Gastrocnemius medialis (tissue), 4 donors: Measurements from ENCODE around the gene CHTF18. TPM values are rescaled to one million over a fixed set of nuclear protein-coding genes. Genes with fewer than 3 reads are reported as not detected.

ENCODE experiments used
- ATAC-seq, 2 donors: fragments of 150-250 bp; one replicate each; pipeline ENCODE4 v1.9.1; 2016
- DNase-seq, 2 donors: peaks; one replicate each; pipeline ENCODE4 v3.0.0-alpha.2; 2019
- H3K27ac ChIP-seq, 4 donors: fragments of 200-600 bp; sonication (generic); 1 replicate in 1 of 4; 2 replicates in 3 of 4; pipeline ENCODE4 v1.5.1; 2016 to 2018; ENCODE audit warnings: mild to moderate bottlenecking in 2 of 4, moderate library complexity in 1 of 4
- H3K27me3 ChIP-seq, 3 donors: fragments of 200-600 bp; sonication (generic) in 2 of 3; 1 replicate in 1 of 3; 2 replicates in 2 of 3; pipeline versions ENCODE4 v1.5.1 to v1.6.0; 2016 to 2019; ENCODE audit warnings: mild to moderate bottlenecking in 1 of 3, moderate library complexity in 1 of 3
- H3K36me3 ChIP-seq, 2 donors: fragments of 200-600 bp; sonication (generic) in 1 of 2; one replicate each; pipeline ENCODE4 v1.5.1; 2017 to 2018
- H3K4me1 ChIP-seq, 2 donors: fragments of 200-600 bp; sonication (generic) in 1 of 2; one replicate each; pipeline ENCODE4 v1.5.1; 2016 to 2017; ENCODE audit warnings: mild to moderate bottlenecking in 2 of 2
- H3K4me3 ChIP-seq, 4 donors: fragments of 200-600 bp; sonication (generic) in 3 of 4; 1 replicate in 1 of 4; 2 replicates in 3 of 4; pipeline ENCODE4 v1.5.1; 2016 to 2019; ENCODE audit warnings: mild to moderate bottlenecking in 2 of 4
- H3K9me3 ChIP-seq, 3 donors: fragments of 200-600 bp; sonication (generic) in 2 of 3; 1 replicate in 1 of 3; 2 replicates in 2 of 3; pipeline ENCODE4 v1.5.1; 2016 to 2019
- POLR2A ChIP-seq, 2 donors: fragments of 450-650 bp; IDR thresholded peaks; one replicate each; pipeline ENCODE4 v1.6.1; 2017; ENCODE audit warnings: antibody characterized with exemption in 2 of 2, mild to moderate bottlenecking in 2 of 2, moderate library complexity in 2 of 2
- in situ Hi-C, 4 donors: fragments of 200-750 bp; cut with MboI; loops; one replicate each; pipeline versions ENCODE4 v1.15.0 to v1.8.0; 2017; ENCODE audit warnings: low sequenced_read_pairs in 4 of 4
- intact Hi-C: fragments of 100-400 bp; cut with DNase I; formaldehyde crosslinking; loops from one replicate; pipeline ENCODE4 v1.15.1; 2023; ENCODE audit warnings: low total_unique reads
- total RNA-seq, 4 donors: library from RNA; depleted of rRNA; stranded (reverse); fragments of >200 nt; gene quantifications; one replicate each; pipeline versions ENCODE4 v1.1.0 to v1.2.3, GENCODE V29; 2016
- TF ChIP-seq, protein P1 (sequence below), 5 experiments: fragments of 450-650 bp in 3 of 5; fragments of 200-600 bp in 2 of 5; sonication (generic) in 2 of 5; IDR thresholded peaks in 4 of 5; conservative IDR thresholded peaks in 1 of 5; 1 replicate in 4 of 5; 2 replicates in 1 of 5; pipeline ENCODE4 v1.5.1; 2016 to 2019; ENCODE audit warnings: antibody characterized with exemption in 5 of 5, mild to moderate bottlenecking in 3 of 5, moderate library complexity in 3 of 5

CHTF18 gene
- total RNA-seq, 4 donors from 2014 or later: 0.44 to 5.8 (median 3.1) TPM

DNA sequence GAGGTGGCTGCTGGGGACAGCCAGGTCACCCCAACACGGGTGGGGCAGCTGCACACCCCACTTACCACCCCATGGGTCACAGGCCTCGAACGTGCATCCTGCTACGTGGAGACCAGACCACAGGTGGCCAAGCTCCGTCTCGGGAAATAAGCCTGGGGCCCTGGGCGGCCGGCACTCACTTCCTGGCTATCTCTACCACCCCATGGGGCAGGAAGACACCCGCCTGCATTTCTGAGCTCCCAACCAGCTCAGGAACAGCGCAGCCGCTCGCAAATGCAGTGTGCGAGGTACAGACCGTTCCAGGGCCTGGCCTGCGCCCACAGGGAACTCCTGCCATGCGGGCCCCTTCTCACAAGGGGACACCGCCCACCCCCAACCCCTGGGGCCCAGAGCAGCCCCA lies 17.1 kb downstream of the CHTF18 start:
- Histone ChIP-seq H3K36me3 (no peaks in the 10 kb centered on the region), H3K9me3 (no peaks in the 10 kb centered on the region), H3K4me1 (no peaks in the 10 kb centered on the region), H3K27ac (no peak overlapping the region), H3K4me3 (no peak overlapping the region), H3K27me3 (peaks cover 45 to 55% (median 49%) of the 10 kb centered on the region in 3 donors)
- in situ Hi-C loops (loop anchor here in 1 of 4 donors (25.0 kb wide), 1 partner anchor 257 kb away; the partner anchor contains the start of gene SSTR5), intact Hi-C loops (no loop called here)
- no peak for DNase-seq
- ATAC-seq: no peak
- TF ChIP-seq POLR2A (IDR thresholded peaks at IDR 0.05): no peak

DNA sequence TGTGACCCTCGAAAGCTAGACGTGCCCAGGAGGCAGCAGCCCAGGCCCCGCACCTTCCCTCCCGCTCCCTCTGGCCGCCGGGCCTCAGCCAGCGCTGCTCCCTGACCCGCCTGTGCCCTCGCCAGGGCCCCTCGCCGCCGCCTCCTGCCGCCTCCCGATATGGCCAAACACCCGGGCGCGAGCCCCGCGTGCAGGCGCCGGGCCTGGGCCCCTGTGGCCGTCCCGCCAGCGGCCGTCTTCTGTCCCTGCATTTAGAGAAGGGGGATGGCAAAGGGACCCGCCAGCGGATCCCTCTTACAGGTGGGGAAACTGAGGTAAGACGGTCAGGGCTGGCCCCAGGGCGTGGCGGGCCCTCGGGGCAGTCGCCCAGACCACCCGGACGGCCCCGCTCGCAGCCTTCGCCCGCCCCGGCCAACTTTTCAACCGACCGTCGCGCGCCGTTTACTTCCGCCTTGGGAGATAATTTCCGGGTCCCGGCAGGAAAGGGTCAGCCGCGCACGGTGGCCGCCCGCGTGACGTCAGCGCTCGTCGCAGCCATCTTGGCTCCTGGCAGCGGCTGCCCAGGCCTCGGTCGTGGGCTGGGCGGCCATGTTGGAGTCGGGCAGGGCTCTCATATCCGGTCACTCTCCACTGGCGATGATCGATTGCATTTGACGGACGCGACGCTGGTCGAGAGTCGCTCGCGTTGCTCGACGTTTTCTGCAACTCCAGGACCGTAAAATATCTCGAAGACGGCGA lies 19.1 kb downstream of the CHTF18 start:
- in situ Hi-C loops: loop anchor here in 1 of 4 donors (25.0 kb wide), 1 partner anchor 255 kb away; the partner anchor contains the start of gene SSTR5
- TF ChIP-seq, protein P1, sequence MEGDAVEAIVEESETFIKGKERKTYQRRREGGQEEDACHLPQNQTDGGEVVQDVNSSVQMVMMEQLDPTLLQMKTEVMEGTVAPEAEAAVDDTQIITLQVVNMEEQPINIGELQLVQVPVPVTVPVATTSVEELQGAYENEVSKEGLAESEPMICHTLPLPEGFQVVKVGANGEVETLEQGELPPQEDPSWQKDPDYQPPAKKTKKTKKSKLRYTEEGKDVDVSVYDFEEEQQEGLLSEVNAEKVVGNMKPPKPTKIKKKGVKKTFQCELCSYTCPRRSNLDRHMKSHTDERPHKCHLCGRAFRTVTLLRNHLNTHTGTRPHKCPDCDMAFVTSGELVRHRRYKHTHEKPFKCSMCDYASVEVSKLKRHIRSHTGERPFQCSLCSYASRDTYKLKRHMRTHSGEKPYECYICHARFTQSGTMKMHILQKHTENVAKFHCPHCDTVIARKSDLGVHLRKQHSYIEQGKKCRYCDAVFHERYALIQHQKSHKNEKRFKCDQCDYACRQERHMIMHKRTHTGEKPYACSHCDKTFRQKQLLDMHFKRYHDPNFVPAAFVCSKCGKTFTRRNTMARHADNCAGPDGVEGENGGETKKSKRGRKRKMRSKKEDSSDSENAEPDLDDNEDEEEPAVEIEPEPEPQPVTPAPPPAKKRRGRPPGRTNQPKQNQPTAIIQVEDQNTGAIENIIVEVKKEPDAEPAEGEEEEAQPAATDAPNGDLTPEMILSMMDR (IDR thresholded peaks at IDR 0.05 in 4 of 5, conservative IDR thresholded peaks at IDR 0.05 in 1 of 5): no peak
- peak; percentile 41 to 42 for TF ChIP-seq POLR2A (IDR thresholded peaks at IDR 0.05)

DNA sequence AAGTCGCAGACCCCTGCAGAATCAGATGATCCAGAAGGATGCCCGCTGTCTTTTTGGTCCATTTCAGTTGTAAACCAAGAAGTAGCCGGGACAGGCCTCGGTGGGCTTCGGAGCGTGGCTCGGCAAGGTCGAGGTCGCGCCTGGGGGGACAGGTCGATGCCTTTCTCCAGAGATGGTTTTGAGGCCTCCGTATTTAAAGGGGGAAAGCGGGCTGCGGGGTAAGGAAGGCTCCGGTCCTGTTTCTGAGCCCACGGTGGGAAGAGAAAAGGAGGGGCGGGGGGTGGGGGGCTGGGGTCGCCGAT lies 19.6 kb downstream of the CHTF18 start:
- Histone ChIP-seq H3K4me3 (peak overlapping the region; percentile 62 to 74 (median 66)), H3K27me3 (peaks cover 21 to 41% (median 33%) of the 10 kb centered on the region in 3 donors), H3K36me3 (no peaks in the 10 kb centered on the region), H3K27ac (no peak overlapping the region), H3K9me3 (no peaks in the 10 kb centered on the region), H3K4me1 (no peaks in the 10 kb centered on the region)
- intact Hi-C loops (no loop called here), in situ Hi-C loops (loop anchor here in 1 of 4 donors (25.0 kb wide), 1 partner anchor 254 kb away; the partner anchor contains the start of gene SSTR5)
- ATAC-seq (no peak), DNase-seq (no peak)
- TF ChIP-seq, protein P1 (IDR thresholded peaks at IDR 0.05 in 4 of 5, conservative IDR thresholded peaks at IDR 0.05 in 1 of 5): no peak
- no peak for TF ChIP-seq POLR2A (IDR thresholded peaks at IDR 0.05)

More for the DNA sequence above, 19.1 kb downstream of the CHTF18 start:
- peaks cover 24 to 40% (median 39%) of the 10 kb centered on the region in 3 donors for H3K27me3 ChIP-seq
- H3K4me3 ChIP-seq: peak overlapping the region; percentile 62 to 74 (median 66)
- H3K36me3 ChIP-seq: no peaks in the 10 kb centered on the region
- H3K9me3 ChIP-seq: no peaks in the 10 kb centered on the region
- peak; percentile 73 to 88 for ATAC-seq
- no peaks in the 10 kb centered on the region for H3K4me1 ChIP-seq
- intact Hi-C loops: loop anchor here (1.0 kb wide), 1 partner anchor 19 kb away; the partner anchor contains the start of genes CHTF18 and RPUSD1
- H3K27ac ChIP-seq: peak overlapping the region; percentile 74 to 87 (median 78)
- peak; percentile 58 to 81 for DNase-seq

DNA sequence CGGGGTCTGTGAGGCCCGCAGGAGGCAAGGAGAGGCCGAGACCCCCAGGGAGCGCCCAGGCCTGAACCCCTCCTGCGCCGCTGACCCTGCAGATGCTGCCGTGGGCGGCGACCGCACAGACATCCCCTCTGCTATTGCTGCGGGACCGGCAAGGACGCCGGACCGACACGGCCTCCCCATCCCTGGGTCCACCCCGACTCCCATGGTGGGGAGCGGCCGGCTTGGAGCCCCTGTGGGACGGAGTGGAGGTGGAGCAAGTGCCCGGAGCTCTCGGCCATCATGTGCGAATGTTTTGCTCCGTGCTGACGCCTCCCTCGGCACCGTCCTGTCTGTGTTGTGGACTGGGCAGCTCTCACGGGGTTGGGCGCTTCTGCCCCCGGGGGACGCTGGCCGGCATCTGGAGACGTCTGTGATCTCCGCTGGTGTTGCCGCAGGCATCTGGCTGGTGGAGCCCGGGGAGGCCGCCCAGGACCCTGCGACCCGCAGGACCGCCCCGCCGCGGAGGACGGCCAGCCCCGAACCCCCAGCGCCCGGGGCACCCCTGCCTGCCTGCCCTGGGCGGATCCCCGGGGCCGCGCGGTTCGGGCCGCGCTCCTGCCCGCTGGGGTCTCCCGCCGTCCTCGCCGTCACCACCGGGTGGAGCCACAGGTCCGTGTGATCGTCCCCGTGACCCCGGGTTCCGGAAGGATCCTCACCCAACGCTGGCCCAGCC lies 24.9 kb downstream of the CHTF18 start:
- DNase-seq (no peak), ATAC-seq (no peak)
- Histone ChIP-seq H3K27me3 (peaks cover 43 to 57% (median 51%) of the 10 kb centered on the region in 3 donors), H3K4me1 (no peaks in the 10 kb centered on the region), H3K9me3 (no peaks in the 10 kb centered on the region), H3K27ac (no peak overlapping the region), H3K4me3 (no peak overlapping the region), H3K36me3 (no peaks in the 10 kb centered on the region)
- intact Hi-C loops: loop anchor here (5.0 kb wide), 1 partner anchor 244 kb away; no protein-coding TSS in a partner anchor
- in situ Hi-C loops: loop anchor here in 1 of 4 donors (25.0 kb wide), 1 partner anchor 249 kb away; the partner anchor contains the start of gene SSTR5
- TF ChIP-seq, protein P1 (IDR thresholded peaks at IDR 0.05 in 4 of 5, conservative IDR thresholded peaks at IDR 0.05 in 1 of 5): peak; percentile 25 to 51 (median 43)
- no peak for TF ChIP-seq POLR2A (IDR thresholded peaks at IDR 0.05)
